HTERT RPE-1 (cell line): ENCODE data around the gene RABGAP1L.

Experiments
- in situ Hi-C: fragments of 300-500 bp; cut with MboI; formaldehyde crosslinking; loops from 4 replicates; pipeline ENCODE4 v1.14.3; 2020; ENCODE audit warnings: low sequenced_read_pairs

Gene RABGAP1L

DNA sequence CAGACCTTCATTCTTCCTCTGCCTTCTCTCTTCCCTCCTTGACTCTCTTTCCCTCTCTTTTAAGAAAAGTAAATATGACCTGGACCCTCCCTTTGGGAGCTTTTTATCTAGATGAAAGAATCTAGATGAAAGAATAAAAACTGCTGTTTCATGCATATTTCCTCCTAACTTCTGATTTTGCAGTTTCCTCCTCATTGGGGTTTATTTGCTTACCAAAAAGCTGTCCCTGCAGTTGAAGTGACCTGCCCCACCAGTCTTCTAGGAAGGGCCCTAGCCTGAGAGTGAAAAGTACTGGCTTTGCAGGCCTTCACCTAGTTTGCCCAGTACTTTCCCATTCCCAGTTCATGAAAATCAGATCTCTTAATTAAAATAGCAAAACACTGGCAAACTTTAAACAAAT, 812.1 kb downstream of the RABGAP1L start:
- in situ Hi-C loops, result no loop called here

- in situ Hi-C loops, result no loop called here
Observed at GRCh38 chr1:174971902-174972301, 812.6 kb downstream of the RABGAP1L start.

- in situ Hi-C loops, result no loop called here
Observed at GRCh38 chr1:174974711-174975119, 815.4 kb downstream of the RABGAP1L start.

GRCh38 chr1:174975764-174976163, 816.4 kb downstream of the RABGAP1L start:
- in situ Hi-C loops, result no loop called here

DNA sequence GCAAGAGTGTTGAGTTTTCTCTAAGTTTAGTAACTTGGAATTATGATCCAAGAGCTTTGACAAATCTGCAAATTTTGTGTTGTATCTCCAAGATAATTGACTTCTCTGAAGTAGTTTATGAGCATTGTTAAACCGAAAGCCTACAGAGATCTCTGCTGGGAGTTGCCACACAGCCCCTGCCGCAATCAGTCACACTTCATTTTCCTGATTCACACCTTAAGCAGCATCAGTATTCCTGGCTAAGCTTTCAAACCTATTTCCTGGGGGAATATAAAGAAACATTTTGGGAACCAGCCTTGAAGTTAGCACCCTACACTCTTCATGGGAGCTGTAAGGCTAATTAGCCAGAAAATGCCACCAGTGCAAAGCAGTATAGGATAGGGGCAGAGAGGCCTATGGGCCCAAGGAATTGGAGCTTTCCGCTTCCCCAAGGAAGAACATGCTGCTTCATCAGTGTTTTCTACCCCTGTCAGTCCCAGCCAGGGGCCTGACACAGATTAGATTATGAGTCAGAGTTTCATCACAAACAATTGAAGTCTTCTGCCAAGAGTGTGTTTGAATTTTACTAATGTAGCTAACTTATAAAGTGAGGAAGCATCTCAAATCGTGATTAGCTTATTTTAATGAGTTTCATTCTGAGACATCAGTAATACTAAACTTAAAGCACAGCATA, 817.3 kb downstream of the RABGAP1L start:
- in situ Hi-C loops, result no loop called here

GRCh38 chr1:174982971-174983689, 823.8 kb downstream of the RABGAP1L start:
- in situ Hi-C loops, result no loop called here

- in situ Hi-C loops, result no loop called here
Observed at GRCh38 chr1:174984952-174985351, 825.6 kb downstream of the RABGAP1L start.

DNA sequence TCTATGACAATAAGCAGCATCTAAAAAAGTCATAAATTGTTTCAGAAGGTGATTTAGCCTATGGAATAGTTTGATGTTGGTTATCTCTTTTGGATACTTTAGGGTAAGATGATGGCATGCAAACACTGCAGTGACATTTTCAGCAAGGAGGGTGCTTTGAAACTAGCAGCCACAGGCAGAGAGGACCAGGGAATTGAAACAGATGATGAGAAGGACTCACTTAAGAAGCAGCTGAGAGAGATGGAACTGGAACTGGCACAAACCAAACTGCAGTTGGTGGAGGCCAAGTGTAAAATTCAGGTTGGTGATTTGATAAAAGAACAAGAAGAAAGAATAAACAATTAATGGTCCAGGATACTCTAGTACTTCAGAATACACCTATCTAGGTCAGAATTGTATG, 829.2 kb downstream of the RABGAP1L start:
- in situ Hi-C loops, result no loop called here

- in situ Hi-C loops, result no loop called here
Observed at GRCh38 chr1:174988986-174989385, 829.7 kb downstream of the RABGAP1L start.

DNA sequence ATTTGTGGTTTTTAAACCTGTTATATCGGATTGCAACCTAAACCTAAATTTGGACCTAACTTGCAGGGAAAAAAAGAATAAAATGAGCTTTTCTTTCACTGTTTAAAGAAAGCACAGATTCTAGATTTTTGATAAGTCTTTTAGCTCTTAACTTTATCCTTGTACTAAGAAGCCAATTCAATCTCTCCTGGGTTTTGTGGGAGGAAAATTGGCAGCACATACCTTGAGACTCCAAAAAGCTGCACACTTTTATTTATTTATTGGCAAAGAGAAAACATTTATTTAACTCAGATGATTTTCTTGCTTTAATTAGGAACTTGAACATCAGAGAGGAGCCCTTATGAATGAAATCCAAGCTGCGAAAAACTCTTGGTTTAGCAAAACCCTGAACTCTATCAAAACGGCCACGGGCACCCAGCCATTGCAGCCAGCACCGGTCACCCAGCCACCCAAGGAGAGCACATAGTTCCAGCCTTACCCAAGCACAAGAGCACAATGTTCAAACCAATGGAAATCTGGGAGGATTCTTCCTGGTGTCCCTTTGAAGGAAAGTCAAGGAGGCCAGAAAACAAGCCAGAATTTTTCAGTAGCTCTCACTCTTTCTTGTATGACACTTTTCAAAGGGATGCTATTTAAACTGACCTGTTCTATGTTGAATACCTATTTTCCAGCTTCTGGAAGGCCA, 830.4 kb downstream of the RABGAP1L start:
- in situ Hi-C loops, result no loop called here

DNA sequence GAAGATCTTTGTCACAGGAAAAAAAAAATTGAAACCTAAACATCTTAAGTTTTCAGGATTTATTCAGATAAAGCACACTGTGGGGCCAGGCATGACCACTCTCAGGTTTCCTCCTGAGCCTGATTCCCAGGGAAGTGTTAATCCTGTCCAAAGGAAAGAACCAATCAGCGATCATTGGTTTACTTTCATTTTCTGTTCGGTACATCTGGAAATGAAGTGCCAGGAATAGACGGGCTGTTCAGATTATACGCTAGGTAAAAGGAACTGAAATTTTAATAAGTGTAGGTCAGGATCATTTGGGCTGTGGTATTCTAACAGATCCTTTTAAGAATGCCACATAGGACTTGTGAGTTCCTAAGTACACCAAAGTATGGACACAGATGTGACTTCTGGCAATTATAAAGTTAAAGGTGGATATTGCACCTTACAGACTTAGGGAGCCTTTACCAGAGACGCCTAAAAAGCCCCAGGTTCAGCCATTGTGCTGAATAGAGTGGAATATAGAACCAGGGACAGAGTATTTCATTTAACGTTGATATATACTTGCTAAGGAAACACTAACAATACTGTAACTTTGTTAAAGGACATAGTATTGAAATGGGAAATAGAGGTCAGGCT, 831.2 kb downstream of the RABGAP1L start:
- in situ Hi-C loops, result no loop called here

GRCh38 chr1:174991473-174991872, 832.2 kb downstream of the RABGAP1L start:
- in situ Hi-C loops, result no loop called here

DNA sequence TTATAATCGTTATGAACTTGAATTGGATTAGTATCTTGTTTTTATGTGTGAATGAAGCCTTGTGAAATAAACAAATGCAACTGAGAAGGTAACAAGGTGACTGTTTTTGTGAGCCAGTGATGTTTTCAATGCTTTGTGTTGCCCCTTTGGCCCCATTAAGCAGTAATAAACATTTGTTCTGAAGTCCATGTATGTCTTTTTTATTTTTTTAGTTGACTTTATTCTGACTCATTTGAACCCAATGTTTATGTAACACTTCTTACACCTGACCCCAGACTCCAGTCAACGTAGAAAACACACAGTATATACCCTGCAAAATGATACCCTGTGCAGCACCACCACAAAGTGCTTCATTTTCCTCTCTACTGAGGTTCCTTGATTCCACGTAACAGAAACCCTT, 835.8 kb downstream of the RABGAP1L start:
- in situ Hi-C loops, result no loop called here

- in situ Hi-C loops, result no loop called here
Observed at GRCh38 chr1:174995916-174996315, 836.6 kb downstream of the RABGAP1L start.

DNA sequence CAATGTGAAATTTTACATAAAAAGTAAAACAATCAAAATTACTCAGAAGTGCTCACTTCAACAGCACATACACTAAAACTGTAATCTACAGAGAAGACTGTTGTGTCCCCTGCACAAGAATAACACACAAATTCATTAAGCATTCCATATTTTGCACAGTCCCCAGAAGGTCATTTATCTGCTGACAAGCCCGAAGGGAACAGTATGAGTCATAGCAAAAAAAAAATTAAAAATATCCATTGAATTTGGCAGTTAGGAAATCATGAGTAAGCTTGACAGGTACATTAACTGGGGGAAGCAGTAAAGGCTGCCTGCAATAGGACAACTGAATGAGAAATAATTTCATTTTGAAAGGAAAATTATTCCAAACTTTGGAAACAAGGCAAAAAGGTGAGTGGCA, 837.2 kb downstream of the RABGAP1L start:
- in situ Hi-C loops, result no loop called here

GRCh38 chr1:174997041-174997440, 837.7 kb downstream of the RABGAP1L start:
- in situ Hi-C loops, result no loop called here

GRCh38 chr1:174998569-174999215, 839.4 kb downstream of the RABGAP1L start:
- in situ Hi-C loops, result no loop called here

GRCh38 chr1:174999216-174999935, 840.1 kb downstream of the RABGAP1L start:
- in situ Hi-C loops, result no loop called here

DNA sequence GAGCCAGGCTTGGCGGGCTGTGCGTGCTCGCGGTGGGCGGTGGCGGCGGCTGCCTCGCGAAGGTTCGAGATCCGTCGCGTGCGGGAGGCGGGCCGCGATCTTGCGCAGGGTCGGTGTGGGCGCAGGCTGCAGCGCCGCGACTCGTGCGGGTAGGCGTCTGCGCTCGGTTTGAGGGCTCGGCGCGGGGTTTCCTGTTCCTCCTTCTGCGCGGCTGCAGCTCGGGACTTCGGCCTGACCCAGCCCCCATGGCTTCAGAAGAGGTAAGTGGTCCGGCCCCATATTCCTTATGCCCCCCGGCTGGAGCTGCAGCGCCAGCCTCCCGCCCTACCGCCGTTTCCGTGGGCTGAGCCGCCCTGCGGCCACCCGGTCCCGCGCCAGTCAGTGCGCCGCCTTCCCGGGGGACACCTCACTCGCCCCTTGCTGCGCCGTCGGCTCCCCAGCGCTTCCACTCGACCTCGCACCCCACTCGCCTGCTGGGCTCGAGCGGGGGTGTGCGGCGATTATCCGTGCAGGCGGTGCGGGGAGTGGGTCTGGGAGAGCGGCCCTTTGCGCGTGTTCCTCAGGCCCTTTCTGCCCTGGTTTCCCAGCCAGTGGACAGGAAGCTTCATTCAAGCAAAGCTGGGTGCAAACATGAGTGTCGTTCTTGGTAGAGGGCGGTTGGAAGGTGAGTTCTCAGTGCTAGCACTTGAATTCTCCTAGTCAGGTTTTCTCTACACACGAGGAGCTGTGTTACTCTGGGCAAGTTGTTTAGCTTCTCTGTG, 840.8 kb downstream of the RABGAP1L start, which contains the start of gene CACYBP:
TSS of gene CACYBP (plus strand) at position 12 of the 761 bp plus-strand sequence. CDS start at position 246, 234 bp downstream.
- in situ Hi-C loops, result no loop called here
